Mucosa of stomach (tissue), 1 donor: ENCODE data around the gene ALMS1.
"Not testable (repeated sequence)": the region's sequence is repeated elsewhere in the genome, so short reads cannot be mapped to it uniquely, and the experiment has no call there.

Experiments
- H3K27me3 ChIP-seq: one replicate; pipeline ENCODE4 v1.7.0; 2013; ENCODE audit warnings: mild to moderate bottlenecking, low read length; ENCODE audit not compliant: control insufficient read depth, insufficient read depth
- H3K36me3 ChIP-seq: one replicate; pipeline ENCODE4 v1.7.0; 2013; ENCODE audit warnings: low read length; ENCODE audit not compliant: control insufficient read depth, insufficient read depth
- H3K4me1 ChIP-seq: one replicate; pipeline ENCODE4 v1.7.0; 2013; ENCODE audit warnings: mild to moderate bottlenecking, low read length; ENCODE audit not compliant: control insufficient read depth, insufficient read depth
- H3K4me3 ChIP-seq: one replicate; pipeline ENCODE4 v1.7.0; 2013; ENCODE audit warnings: low read length
- H3K9ac ChIP-seq: one replicate; pipeline ENCODE4 v1.7.0; 2013; ENCODE audit warnings: mild to moderate bottlenecking, low read length, moderate library complexity
- H3K9me3 ChIP-seq: one replicate; pipeline ENCODE4 v1.7.0; 2013; ENCODE audit warnings: mild to moderate bottlenecking, low read length, moderate library complexity; ENCODE audit not compliant: control insufficient read depth
- donor health status: Pancreatic carcinoma.

Gene ALMS1

DNA sequence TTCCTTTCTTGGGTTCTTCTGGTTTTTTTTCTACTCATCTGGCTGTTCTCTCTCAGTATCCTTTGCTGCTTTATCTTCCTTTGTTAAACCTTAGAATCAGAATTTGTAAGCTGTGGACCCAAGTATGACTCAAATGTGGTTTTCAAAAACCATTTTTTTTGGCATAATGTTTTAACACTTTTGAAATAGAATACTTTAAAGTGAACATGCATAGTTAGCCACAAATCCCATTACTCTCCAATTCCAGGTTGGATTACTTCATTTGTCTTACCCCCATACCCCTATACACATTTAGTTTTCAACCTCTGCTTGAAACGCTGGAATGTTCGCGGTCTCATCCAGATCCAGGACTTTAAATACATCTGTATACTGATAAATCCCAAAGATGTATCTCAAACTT, 29.1 kb downstream of the ALMS1 start:
- no peak overlapping the region for H3K4me3 ChIP-seq
- no peaks in the 10 kb centered on the region for H3K36me3 ChIP-seq
- no peak overlapping the region for H3K9ac ChIP-seq
- no peaks in the 10 kb centered on the region for H3K4me1 ChIP-seq
- H3K9me3 ChIP-seq, result no peaks in the 10 kb centered on the region
- no peaks in the 10 kb centered on the region for H3K27me3 ChIP-seq

DNA sequence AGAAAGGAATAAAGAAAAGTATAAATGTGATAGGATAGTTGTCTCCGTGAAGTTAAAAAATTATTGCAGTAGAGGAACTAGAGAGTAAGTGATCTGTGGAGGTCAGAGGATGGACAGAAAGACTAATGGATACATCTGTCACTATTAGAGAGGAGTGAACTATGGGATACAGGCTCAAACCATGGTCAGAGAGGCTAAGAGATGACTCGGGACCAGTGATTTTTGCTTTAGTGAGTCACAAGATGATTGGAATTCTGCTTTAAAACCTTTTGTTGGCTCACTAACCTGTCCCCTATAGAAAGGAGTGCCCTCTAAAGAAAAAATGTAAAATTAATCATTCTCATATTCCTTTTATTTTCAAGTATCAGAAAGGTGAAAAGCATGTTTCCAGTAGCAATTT, 30.3 kb downstream of the ALMS1 start:
- H3K4me1 ChIP-seq, result no peaks in the 10 kb centered on the region
- no peaks in the 10 kb centered on the region for H3K9me3 ChIP-seq
- H3K36me3 ChIP-seq, result no peaks in the 10 kb centered on the region
- H3K4me3 ChIP-seq, result no peak overlapping the region
- H3K27me3 ChIP-seq, result no peaks in the 10 kb centered on the region
- H3K9ac ChIP-seq, result no peak overlapping the region

DNA sequence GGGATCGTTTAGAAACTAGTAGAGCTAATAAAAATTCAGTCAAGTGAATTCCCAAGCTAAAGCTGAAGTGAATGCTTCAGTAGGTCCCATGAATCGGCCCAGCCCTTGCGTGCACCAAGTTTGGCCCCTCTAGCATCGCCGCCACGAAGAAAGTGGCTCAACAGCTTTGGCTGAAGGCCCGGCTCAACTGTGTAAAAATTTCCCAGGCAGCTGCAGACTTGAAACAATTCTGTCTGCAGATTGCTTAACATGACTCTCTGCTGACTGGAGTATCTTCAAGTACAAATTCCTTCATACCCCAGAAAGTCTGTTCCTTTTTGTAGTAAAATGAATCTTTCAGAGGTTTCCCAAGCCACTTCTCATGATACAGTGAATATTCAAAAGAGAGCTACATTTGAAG, 32.7 kb downstream of the ALMS1 start:
- Histone ChIP-seq H3K27me3 (no peaks in the 10 kb centered on the region), H3K36me3 (no peaks in the 10 kb centered on the region), H3K4me1 (no peaks in the 10 kb centered on the region), H3K4me3 (no peak overlapping the region), H3K9ac (no peak overlapping the region), H3K9me3 (no peaks in the 10 kb centered on the region)

DNA sequence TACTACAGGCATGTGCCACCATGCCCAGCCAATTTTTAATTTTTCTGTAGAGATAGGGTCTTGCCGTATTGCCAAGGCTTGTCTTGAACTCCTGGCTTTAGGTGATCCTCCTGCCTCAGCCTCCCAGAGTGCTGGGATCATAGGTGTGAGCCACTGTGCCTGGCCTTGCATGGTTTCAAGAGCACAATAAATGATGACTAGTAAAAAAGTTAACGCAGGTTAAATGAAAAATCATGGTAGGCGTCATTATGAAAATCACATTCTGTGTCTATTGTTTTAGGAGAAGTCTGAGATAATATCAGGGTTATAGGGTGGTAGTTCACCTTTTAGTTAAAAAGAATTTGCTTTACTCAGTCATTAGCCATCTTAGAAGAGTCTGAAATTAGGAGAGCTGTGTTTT, 38.3 kb downstream of the ALMS1 start:
- Histone ChIP-seq H3K27me3 (no peaks in the 10 kb centered on the region), H3K9ac (no peak overlapping the region), H3K36me3 (no peaks in the 10 kb centered on the region), H3K9me3 (no peaks in the 10 kb centered on the region), H3K4me1 (no peaks in the 10 kb centered on the region), H3K4me3 (no peak overlapping the region)

DNA sequence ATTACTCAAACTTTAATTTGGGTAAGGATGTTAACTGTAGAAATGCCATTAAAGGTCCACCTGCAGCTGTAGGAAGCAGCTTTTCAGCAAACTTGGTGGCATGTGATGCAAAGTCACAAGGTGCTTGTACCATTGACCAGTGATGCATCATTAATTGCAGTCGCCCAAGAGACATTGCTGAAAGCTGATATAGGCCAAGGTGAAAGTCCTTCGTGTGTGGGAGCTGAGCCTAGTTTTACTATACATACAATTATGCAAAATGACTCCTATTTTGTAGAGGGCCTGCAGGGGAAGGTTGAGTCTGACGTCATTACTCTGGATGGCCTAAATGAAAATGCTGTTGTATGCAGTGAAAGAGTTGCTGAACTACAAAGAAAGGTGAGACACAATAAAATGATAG, 40.5 kb downstream of the ALMS1 start:
- H3K9me3 ChIP-seq, result no peaks in the 10 kb centered on the region
- H3K4me1 ChIP-seq, result no peaks in the 10 kb centered on the region
- no peak overlapping the region for H3K9ac ChIP-seq
- H3K4me3 ChIP-seq, result no peak overlapping the region
- H3K27me3 ChIP-seq, result no peaks in the 10 kb centered on the region
- H3K36me3 ChIP-seq, result no peaks in the 10 kb centered on the region

DNA sequence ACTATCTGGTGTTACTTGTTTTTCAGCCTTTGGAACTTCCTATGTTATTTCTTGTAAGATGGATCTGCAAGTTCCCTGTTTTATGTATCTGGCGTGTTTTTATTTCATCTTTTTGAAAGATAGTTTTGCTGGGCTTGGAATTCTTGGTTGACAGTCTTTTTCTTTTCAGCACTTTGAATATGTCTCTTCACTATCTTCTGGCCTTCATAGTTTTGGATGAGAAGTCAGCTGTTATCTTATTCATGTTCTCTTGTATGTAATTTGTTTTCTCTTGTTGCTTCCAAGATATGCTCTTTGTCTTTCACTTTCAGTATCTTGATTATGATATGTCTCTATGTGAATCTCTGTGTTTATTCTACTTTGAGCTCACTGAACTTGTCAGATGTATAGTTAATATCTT, 50.4 kb downstream of the ALMS1 start:
- Histone ChIP-seq H3K4me3 (no peak overlapping the region), H3K4me1 (no peaks in the 10 kb centered on the region), H3K9me3 (no peaks in the 10 kb centered on the region), H3K27me3 (no peaks in the 10 kb centered on the region), H3K36me3 (no peaks in the 10 kb centered on the region), H3K9ac (no peak overlapping the region)

DNA sequence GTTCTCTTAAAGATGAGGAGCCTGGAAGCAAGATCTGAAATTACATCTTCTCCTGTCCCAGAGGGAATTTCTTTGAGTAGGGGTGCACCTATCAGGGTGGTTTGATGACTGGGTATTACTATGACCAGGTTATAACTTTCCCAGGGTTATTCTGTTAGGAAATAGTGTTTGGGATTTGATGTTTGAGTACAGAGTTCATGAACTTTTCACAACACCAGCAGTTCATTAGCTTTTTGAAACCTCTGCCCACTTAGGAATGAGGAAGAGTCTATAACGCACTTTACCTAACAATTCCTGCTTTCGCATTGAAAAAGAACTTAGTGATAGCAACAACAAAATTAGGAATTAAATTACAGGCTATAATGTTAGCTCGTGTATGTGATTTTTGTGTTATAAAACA, 58.6 kb downstream of the ALMS1 start:
- Histone ChIP-seq H3K36me3 (no peaks in the 10 kb centered on the region), H3K4me1 (no peaks in the 10 kb centered on the region), H3K9ac (no peak overlapping the region), H3K4me3 (no peak overlapping the region), H3K27me3 (no peaks in the 10 kb centered on the region), H3K9me3 (no peaks in the 10 kb centered on the region)

DNA sequence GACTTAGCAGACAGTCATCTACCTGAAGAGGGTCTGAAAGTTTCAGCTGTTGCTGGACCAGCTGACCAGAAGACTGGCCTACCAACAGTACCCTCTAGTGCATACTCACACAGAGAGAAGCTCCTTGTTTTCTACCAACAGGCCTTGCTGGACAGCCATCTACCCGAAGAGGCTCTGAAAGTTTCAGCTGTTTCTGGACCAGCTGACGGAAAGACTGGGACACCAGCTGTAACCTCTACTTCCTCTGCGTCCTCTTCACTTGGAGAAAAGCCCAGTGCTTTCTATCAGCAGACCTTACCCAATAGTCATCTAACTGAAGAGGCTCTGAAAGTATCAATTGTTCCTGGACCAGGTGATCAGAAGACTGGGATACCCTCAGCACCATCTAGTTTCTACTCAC, 63.2 kb downstream of the ALMS1 start:
- Histone ChIP-seq H3K4me1 (no peaks in the 10 kb centered on the region), H3K9ac (no peak overlapping the region), H3K9me3 (no peaks in the 10 kb centered on the region), H3K27me3 (no peaks in the 10 kb centered on the region), H3K4me3 (no peak overlapping the region), H3K36me3 (no peaks in the 10 kb centered on the region)

DNA sequence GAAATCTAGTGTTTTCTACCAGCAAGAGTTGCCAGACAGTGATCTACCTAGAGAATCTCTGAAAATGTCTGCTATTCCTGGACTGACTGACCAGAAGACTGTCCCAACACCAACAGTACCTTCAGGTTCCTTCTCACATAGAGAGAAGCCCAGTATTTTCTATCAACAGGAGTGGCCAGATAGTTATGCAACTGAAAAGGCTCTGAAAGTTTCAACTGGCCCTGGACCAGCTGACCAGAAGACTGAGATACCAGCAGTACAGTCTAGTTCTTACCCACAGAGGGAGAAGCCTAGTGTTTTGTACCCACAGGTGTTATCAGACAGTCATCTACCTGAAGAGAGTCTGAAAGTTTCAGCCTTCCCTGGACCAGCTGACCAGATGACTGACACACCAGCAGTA, 63.8 kb downstream of the ALMS1 start:
- no peaks in the 10 kb centered on the region for H3K4me1 ChIP-seq
- H3K9me3 ChIP-seq, result no peaks in the 10 kb centered on the region
- no peak overlapping the region for H3K4me3 ChIP-seq
- no peaks in the 10 kb centered on the region for H3K27me3 ChIP-seq
- H3K36me3 ChIP-seq, result no peaks in the 10 kb centered on the region
- H3K9ac ChIP-seq, result no peak overlapping the region

DNA sequence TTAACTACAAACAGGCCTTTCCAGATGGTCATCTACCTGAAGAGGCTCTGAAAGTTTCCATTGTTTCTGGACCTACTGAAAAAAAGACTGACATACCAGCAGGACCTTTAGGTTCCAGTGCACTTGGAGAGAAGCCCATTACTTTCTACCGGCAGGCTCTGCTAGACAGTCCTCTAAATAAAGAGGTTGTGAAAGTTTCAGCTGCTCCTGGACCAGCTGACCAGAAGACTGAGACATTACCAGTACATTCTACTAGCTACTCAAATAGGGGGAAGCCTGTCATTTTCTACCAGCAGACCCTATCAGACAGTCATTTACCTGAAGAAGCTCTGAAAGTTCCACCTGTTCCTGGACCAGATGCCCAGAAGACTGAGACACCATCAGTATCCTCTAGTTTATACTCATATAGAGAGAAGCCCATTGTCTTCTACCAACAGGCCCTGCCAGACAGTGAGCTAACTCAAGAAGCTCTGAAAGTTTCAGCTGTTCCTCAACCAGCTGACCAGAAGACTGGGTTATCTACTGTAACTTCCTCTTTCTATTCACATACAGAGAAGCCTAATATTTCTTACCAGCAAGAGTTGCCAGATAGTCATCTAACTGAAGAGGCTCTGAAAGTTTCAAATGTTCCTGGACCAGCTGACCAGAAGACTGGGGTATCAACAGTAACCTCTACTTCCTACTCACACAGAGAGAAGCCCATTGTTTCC, 65.8 kb downstream of the ALMS1 start:
- no peak overlapping the region for H3K9ac ChIP-seq
- no peaks in the 10 kb centered on the region for H3K4me1 ChIP-seq
- no peak overlapping the region for H3K4me3 ChIP-seq
- no peaks in the 10 kb centered on the region for H3K27me3 ChIP-seq
- H3K36me3 ChIP-seq, result no peaks in the 10 kb centered on the region
- no peaks in the 10 kb centered on the region for H3K9me3 ChIP-seq

DNA sequence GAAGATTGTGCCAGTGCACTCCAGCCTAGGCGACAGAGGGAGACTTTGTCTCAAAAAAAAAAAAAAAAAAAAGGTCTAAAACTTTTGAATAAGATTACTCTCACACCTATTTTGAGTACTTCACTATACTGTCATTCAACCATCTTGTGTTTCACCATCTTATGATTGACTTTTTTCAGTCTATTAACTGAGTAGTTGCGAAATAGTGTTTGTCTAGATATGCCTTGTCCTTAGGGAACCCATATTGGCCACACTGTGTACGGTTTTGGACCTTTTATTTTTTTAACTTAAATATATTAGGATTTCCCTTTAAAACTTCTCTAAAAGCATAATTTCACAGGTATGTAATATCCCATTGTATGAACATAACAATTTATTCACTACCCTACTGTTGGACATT, 72.3 kb downstream of the ALMS1 start:
- no peaks in the 10 kb centered on the region for H3K9me3 ChIP-seq
- H3K4me1 ChIP-seq, result no peaks in the 10 kb centered on the region
- no peaks in the 10 kb centered on the region for H3K27me3 ChIP-seq
- no peak overlapping the region for H3K4me3 ChIP-seq
- no peaks in the 10 kb centered on the region for H3K36me3 ChIP-seq
- H3K9ac ChIP-seq, result no peak overlapping the region

DNA sequence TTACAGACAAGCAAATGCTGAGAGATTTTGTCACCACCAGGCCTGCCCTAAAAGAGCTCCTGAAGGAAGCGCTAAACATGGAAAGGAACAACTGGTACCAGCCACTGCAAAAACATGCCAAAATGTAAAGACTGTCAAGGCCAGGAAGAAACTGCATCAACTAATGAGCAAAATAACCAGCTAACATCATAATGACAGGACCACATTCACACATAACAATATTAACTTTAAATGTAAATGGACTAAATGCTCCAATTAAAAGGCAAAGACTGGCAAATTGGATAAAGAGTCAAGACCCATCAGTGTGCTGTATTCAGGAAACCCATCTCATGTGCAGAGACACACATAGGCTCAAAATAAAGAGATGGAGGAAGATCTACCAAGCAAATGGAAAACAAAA, 76.8 kb downstream of the ALMS1 start:
- not testable (repeated sequence) for H3K9me3 ChIP-seq, H3K36me3 ChIP-seq, H3K9ac ChIP-seq, H3K4me1 ChIP-seq, H3K4me3 ChIP-seq, H3K27me3 ChIP-seq

DNA sequence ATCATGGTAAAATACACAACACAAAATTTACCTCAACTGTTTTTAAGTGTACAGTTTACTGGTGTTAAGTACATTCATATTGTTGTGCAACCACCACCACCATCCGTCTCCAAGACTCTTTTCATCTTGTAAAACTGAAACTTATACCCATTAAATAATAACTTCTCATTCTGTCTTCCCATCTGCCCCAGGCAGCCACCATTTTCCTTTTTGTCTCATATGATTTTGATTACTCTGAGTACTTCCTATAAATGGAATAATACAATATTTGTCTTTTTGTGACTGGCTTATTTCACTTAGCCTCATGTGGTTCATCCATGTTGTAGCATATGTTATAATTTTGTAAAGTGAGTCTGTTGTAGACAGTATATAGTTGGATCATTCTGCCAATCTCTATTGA, 82.7 kb downstream of the ALMS1 start:
- Histone ChIP-seq H3K36me3 (no peaks in the 10 kb centered on the region), H3K4me3 (no peak overlapping the region), H3K9me3 (no peaks in the 10 kb centered on the region), H3K9ac (no peak overlapping the region), H3K4me1 (no peaks in the 10 kb centered on the region), H3K27me3 (no peaks in the 10 kb centered on the region)
